Peyer's patch (tissue), 4 donors: ENCODE data around the gene SH3BP5L.

ENCODE experiments used
- CTCF ChIP-seq, 6 experiments: fragments of 450-650 bp in 4 of 6; fragments of 200-600 bp in 2 of 6; sonication (generic) in 1 of 6; IDR thresholded peaks; one replicate each; pipeline ENCODE4 v1.5.1; 2017 to 2019; ENCODE audit warnings: antibody characterized with exemption in 6 of 6, mild to moderate bottlenecking in 3 of 6, moderate library complexity in 1 of 6
- POLR2A ChIP-seq, 2 donors: fragments of 450-650 bp; IDR thresholded peaks; one replicate each; pipeline ENCODE4 v1.5.1; 2017; ENCODE audit warnings: antibody characterized with exemption in 2 of 2, mild to moderate bottlenecking in 2 of 2, moderate library complexity in 2 of 2

GRCh38 chr1:248848602-248849001 is 22.9 kb upstream of the SH3BP5L start:
- TF ChIP-seq CTCF (IDR thresholded peaks at IDR 0.05), result no peak
- TF ChIP-seq POLR2A (IDR thresholded peaks at IDR 0.05), result no peak
